Neural progenitor cell (in vitro differentiated cells): ENCODE results near the gene PLA2G6. TPM values are rescaled to one million over a fixed set of nuclear protein-coding genes. Genes with fewer than 3 reads are reported as not detected.
"Not testable (repeated sequence)": the region's sequence is repeated elsewhere in the genome, so short reads cannot be mapped to it uniquely, and the experiment has no call there.

Experiments used
- DNase-seq: peaks from one replicate; pipeline ENCODE4 v3.0.0-alpha.2; 2016; ENCODE audit warnings: low spot score
- H2AFZ ChIP-seq: fragments of 200-600 bp; sonication (generic); replicated peaks from 2 replicates; pipeline ENCODE4 v1.6.1; 2016; ENCODE audit warnings: antibody characterized with exemption
- H3F3A ChIP-seq: fragments of 200-600 bp; sonication (generic); 2 replicates; pipeline ENCODE4 v1.6.1; 2016; ENCODE audit warnings: antibody characterized with exemption, low read depth
- H3K27ac ChIP-seq: fragments of 200-600 bp; sonication (generic); 2 replicates; pipeline ENCODE4 v1.5.1; 2016; ENCODE audit warnings: mild to moderate bottlenecking
- H3K27me3 ChIP-seq: fragments of 200-600 bp; sonication (generic); 2 replicates; pipeline ENCODE4 v1.6.1; 2016; ENCODE audit warnings: mild to moderate bottlenecking, moderate library complexity
- H3K36me3 ChIP-seq: fragments of 200-600 bp; sonication (generic); 2 replicates; pipeline ENCODE4 v1.5.1; 2016
- H3K4me1 ChIP-seq: fragments of 200-600 bp; sonication (generic); 2 replicates; pipeline ENCODE4 v1.6.1; 2016; ENCODE audit warnings: mixed run types
- H3K4me2 ChIP-seq: fragments of 200-600 bp; sonication (generic); 2 replicates; pipeline ENCODE4 v1.6.1; 2016
- H3K4me3 ChIP-seq: fragments of 200-600 bp; sonication (generic); 2 replicates; pipeline ENCODE4 v1.5.1; 2016
- H3K79me2 ChIP-seq: fragments of 200-600 bp; sonication (generic); 2 replicates; pipeline ENCODE4 v1.6.1; 2016; ENCODE audit warnings: low read depth
- H3K9ac ChIP-seq: fragments of 200-600 bp; sonication (generic); 2 replicates; pipeline ENCODE4 v1.6.1; 2016
- H3K9me3 ChIP-seq: fragments of 200-600 bp; sonication (generic); 2 replicates; pipeline ENCODE4 v1.5.1; 2016; ENCODE audit warnings: low read depth
- H4K20me1 ChIP-seq: fragments of 200-600 bp; sonication (generic); 2 replicates; pipeline ENCODE4 v1.6.1; 2016; ENCODE audit warnings: low read depth
- H3K27ac Mint-ChIP-seq: 3 replicates; pipeline ENCODE4 v1.8.0; 2021; ENCODE audit warnings: mixed read lengths
- H3K27me3 Mint-ChIP-seq: 2 replicates; pipeline ENCODE4 v1.8.0; 2022; ENCODE audit warnings: low read depth, mild to moderate bottlenecking, inconsistent platforms, moderate library complexity, mixed read lengths; ENCODE audit not compliant: insufficient read depth
- H3K36me3 Mint-ChIP-seq: 3 replicates; pipeline ENCODE4 v1.8.0; 2021; ENCODE audit warnings: mixed read lengths
- H3K4me1 Mint-ChIP-seq: 3 replicates; pipeline ENCODE4 v1.8.0; 2021; ENCODE audit warnings: mixed read lengths
- H3K4me3 Mint-ChIP-seq: 3 replicates; pipeline ENCODE4 v1.8.0; 2021; ENCODE audit warnings: mild to moderate bottlenecking, moderate library complexity, mixed read lengths
- H3K9me3 Mint-ChIP-seq: 3 replicates; pipeline ENCODE4 v1.8.0; 2020; ENCODE audit warnings: mixed read lengths
- EZH2 ChIP-seq: fragments of 200-600 bp; sonication (generic); IDR thresholded peaks from 2 replicates; pipeline ENCODE4 v1.6.1; 2017; ENCODE audit warnings: antibody characterized with exemption, mild to moderate bottlenecking, moderate library complexity
- EZH2phosphoT487 ChIP-seq: fragments of 200-600 bp; sonication (generic); IDR thresholded peaks from 2 replicates; pipeline ENCODE4 v1.6.1; 2017; ENCODE audit warnings: antibody characterized with exemption
- total RNA-seq: library from RNA; depleted of rRNA; stranded (reverse); fragments of >200 nt; gene quantifications from 2 replicates; pipeline ENCODE4 v1.2.3, GENCODE V29; 2015; ENCODE audit warnings: low replicate concordance
- TF ChIP-seq, protein P1 (sequence below): fragments of 200-600 bp; sonication (generic); IDR thresholded peaks from 2 replicates; pipeline ENCODE4 v1.5.1; 2017; ENCODE audit warnings: antibody characterized with exemption, mild to moderate bottlenecking

The PLA2G6 gene
- total RNA-seq, 1 donor from 2014 or later, result 20.1 TPM

DNA sequence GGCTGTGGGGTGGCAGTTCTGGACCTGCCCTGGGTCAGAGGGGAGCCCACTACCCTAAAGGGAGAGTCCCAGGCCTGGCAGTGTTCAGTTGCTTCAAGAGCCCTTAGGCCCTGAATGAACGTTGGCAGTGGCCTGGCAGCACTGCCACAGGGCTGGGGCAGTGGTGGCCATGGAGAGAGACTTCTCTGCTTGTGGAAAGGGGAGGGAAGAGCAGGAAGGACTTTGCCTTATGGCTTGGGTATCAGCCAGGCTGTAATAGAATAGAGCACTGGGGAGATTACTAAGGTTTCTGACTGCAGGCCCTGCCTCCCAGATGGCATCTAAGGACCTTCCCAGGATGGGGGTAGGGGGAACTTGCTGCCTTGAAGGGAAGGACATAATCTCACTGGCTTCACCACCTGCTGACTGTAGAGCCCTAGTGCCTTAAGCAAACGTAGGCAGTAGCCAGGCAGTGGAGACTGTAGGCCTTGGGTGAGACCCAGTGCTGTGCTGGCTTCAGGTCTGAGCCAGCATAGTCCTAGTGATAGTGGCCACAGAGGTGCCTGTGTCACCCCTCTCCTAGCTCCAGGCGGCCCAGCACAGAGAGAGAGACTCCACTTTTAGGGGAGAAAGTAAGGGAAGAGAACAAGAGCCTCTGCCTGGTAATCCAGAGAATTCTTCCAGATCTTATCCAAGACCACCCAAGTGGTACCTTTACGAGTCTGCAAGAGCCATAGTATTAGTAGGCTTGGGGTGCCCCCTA, 27.6 kb downstream of the PLA2G6 start:
- TF ChIP-seq, protein P1, sequence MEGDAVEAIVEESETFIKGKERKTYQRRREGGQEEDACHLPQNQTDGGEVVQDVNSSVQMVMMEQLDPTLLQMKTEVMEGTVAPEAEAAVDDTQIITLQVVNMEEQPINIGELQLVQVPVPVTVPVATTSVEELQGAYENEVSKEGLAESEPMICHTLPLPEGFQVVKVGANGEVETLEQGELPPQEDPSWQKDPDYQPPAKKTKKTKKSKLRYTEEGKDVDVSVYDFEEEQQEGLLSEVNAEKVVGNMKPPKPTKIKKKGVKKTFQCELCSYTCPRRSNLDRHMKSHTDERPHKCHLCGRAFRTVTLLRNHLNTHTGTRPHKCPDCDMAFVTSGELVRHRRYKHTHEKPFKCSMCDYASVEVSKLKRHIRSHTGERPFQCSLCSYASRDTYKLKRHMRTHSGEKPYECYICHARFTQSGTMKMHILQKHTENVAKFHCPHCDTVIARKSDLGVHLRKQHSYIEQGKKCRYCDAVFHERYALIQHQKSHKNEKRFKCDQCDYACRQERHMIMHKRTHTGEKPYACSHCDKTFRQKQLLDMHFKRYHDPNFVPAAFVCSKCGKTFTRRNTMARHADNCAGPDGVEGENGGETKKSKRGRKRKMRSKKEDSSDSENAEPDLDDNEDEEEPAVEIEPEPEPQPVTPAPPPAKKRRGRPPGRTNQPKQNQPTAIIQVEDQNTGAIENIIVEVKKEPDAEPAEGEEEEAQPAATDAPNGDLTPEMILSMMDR, result peak; percentile 47
- TF ChIP-seq EZH2, result no peak
- no peak overlapping the region for H3K4me3 Mint-ChIP-seq
- Histone ChIP-seq H3K9ac (no peak overlapping the region), H4K20me1 (peaks cover 5% of the 10 kb centered on the region), H3K4me2 (peak overlapping the region; percentile 51), H3K9me3 (no peaks in the 10 kb centered on the region), H3K27ac (peak overlapping the region; percentile 29), H2AFZ (no peak overlapping the region), H3F3A (peaks cover 31% of the 10 kb centered on the region), H3K36me3 (no peaks in the 10 kb centered on the region), H3K79me2 (no peaks in the 10 kb centered on the region), H3K27me3 (no peaks in the 10 kb centered on the region), H3K4me1 (peaks cover 30% of the 10 kb centered on the region), H3K4me3 (no peak overlapping the region)
- H3K9me3 Mint-ChIP-seq, result no peaks in the 10 kb centered on the region
- H3K36me3 Mint-ChIP-seq, result no peaks in the 10 kb centered on the region
- peak; percentile 74 for DNase-seq
- peaks cover 9% of the 10 kb centered on the region for H3K4me1 Mint-ChIP-seq
- no peaks in the 10 kb centered on the region for H3K27me3 Mint-ChIP-seq
- no peak overlapping the region for H3K27ac Mint-ChIP-seq

DNA sequence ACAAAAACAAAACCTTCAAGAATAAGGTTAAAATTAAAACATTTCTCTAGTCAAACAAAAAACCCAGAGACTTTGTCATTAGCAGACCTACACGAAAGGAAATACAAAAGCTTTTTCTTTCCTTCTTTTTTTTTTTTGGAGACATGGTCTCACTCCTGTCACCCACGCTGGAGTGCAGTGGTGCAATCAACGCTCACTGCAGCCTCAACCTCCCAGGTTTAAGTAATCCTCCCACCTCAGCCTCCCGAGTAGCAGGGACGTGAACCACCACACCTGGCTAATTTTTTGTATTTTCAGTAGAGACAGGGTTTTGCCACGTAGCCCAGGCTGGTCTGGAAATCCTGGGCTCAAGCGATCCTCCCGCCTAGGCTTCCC, 30.5 kb downstream of the PLA2G6 start:
- no peak overlapping the region for H3K4me3 Mint-ChIP-seq
- H3K9me3 Mint-ChIP-seq, result no peaks in the 10 kb centered on the region
- H3K4me1 Mint-ChIP-seq, result peaks cover 16% of the 10 kb centered on the region
- no peaks in the 10 kb centered on the region for H3K27me3 Mint-ChIP-seq
- TF ChIP-seq, protein P1, result no peak
- TF ChIP-seq EZH2 (no peak), EZH2phosphoT487 (no peak)
- DNase-seq, result no peak
- H3K27ac ChIP-seq, result no peak overlapping the region
- peaks cover 30% of the 10 kb centered on the region for H3K4me1 ChIP-seq
- peaks cover 5% of the 10 kb centered on the region for H4K20me1 ChIP-seq
- no peak overlapping the region for H3K27ac Mint-ChIP-seq
- H3K36me3 ChIP-seq, result no peaks in the 10 kb centered on the region
- H3F3A ChIP-seq, result peaks cover 34% of the 10 kb centered on the region
- H3K9ac ChIP-seq, result no peak overlapping the region
- no peaks in the 10 kb centered on the region for H3K36me3 Mint-ChIP-seq
- H3K9me3 ChIP-seq, result no peaks in the 10 kb centered on the region
- no peak overlapping the region for H3K4me3 ChIP-seq
- no peaks in the 10 kb centered on the region for H3K27me3 ChIP-seq
- no peaks in the 10 kb centered on the region for H3K79me2 ChIP-seq
- no peak overlapping the region for H2AFZ ChIP-seq
- peak overlapping the region; percentile 4 for H3K4me2 ChIP-seq

DNA sequence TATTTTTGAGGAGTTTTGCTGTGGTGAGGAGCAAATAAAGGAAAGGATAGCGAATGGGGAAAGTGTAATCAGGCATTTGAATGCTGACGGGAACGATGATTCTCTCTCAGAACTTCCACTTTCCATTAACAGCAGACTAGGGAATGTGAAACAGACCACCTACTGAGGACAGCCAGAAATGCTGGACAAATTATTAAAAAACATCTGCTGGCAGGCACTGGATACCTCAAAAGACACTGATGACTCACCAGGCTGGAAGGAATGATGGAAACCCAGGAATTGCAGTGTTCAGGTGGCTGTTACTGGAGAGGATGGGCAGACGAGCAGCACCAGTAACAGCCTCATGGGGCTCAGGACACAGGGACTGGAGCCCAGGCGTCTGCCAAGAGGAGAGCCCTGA, 33.4 kb downstream of the PLA2G6 start:
- peaks cover 14% of the 10 kb centered on the region for H3K4me1 Mint-ChIP-seq
- DNase-seq, result no peak
- TF ChIP-seq EZH2 (no peak), EZH2phosphoT487 (no peak)
- TF ChIP-seq, protein P1, result no peak
- H3K9ac ChIP-seq, result no peak overlapping the region
- no peak overlapping the region for H3K4me3 ChIP-seq
- H4K20me1 ChIP-seq, result no peaks in the 10 kb centered on the region
- no peaks in the 10 kb centered on the region for H3K79me2 ChIP-seq
- H3K27ac Mint-ChIP-seq, result no peak overlapping the region
- peaks cover 23% of the 10 kb centered on the region for H3F3A ChIP-seq
- H3K27me3 Mint-ChIP-seq, result no peaks in the 10 kb centered on the region
- H3K9me3 ChIP-seq, result no peaks in the 10 kb centered on the region
- peaks cover 3% of the 10 kb centered on the region for H3K36me3 Mint-ChIP-seq
- H3K9me3 Mint-ChIP-seq, result no peaks in the 10 kb centered on the region
- no peaks in the 10 kb centered on the region for H3K27me3 ChIP-seq
- peaks cover 19% of the 10 kb centered on the region for H3K4me1 ChIP-seq
- H3K36me3 ChIP-seq, result no peaks in the 10 kb centered on the region
- H3K27ac ChIP-seq, result no peak overlapping the region
- H3K4me2 ChIP-seq, result no peak overlapping the region
- no peak overlapping the region for H3K4me3 Mint-ChIP-seq
- no peak overlapping the region for H2AFZ ChIP-seq

GRCh38 chr22:38146166-38146565, 35.5 kb downstream of the PLA2G6 start:
- H3K79me2 ChIP-seq, DNase-seq, H3K9me3 ChIP-seq, H3K9me3 Mint-ChIP-seq, H3K4me2 ChIP-seq, H3K27ac Mint-ChIP-seq, H3K36me3 ChIP-seq, H3K27me3 ChIP-seq, H3K27me3 Mint-ChIP-seq, H3K36me3 Mint-ChIP-seq, H3K9ac ChIP-seq, H2AFZ ChIP-seq, H4K20me1 ChIP-seq, H3K27ac ChIP-seq, H3K4me3 ChIP-seq, H3K4me3 Mint-ChIP-seq: not testable (repeated sequence)
- H3K4me1 Mint-ChIP-seq, result peaks cover 16% of the 10 kb centered on the region
- peaks cover 15% of the 10 kb centered on the region for H3F3A ChIP-seq
- H3K4me1 ChIP-seq, result peaks cover 12% of the 10 kb centered on the region
